ENCODE results near the gene CLDN17. TPM values are rescaled to one million over a fixed set of nuclear protein-coding genes. Genes with fewer than 3 reads are reported as not detected.

The CLDN17 gene
- total and polyA plus RNA-seq, 9 of the 15 experiments (the other 6 are each of a cell fraction or from before 2014, with no cell fraction given) = not detected

GRCh38 chr21:30166171-30166570 lies 434 bp downstream of the CLDN17 start:
- DNase-seq (ENCODE audit: extremely low read depth in 1 of 4, low spot score in 3 of 4) (no peak), FAIRE-seq (no peak), ATAC-seq (no peak)
- H3K4me1 ChIP-seq (replicated peaks in 1 of 2; ENCODE audit: control insufficient read depth in 2 of 2, insufficient read depth in 2 of 2, low read length in 2 of 2) = no peaks in the 10 kb centered on the region
- H3K4me3 ChIP-seq = no peak overlapping the region
- intact Hi-C loops (cut with micrococcal nuclease) (no loop called here), in situ Hi-C loops (cut with MboI) (no loop called here)
- no peaks in the 10 kb centered on the region for H3K79me2 ChIP-seq (ENCODE audit: control insufficient read depth, insufficient read depth, low read length)
- H3K9me1 ChIP-seq (ENCODE audit: control insufficient read depth, insufficient read depth, low read length) = no peaks in the 10 kb centered on the region
- CTCF ChIA-PET (ENCODE audit: low intra/inter-chr PET ratio) = no interaction called here
- POLR2A ChIA-PET = no interaction called here
- no peak for TF ChIP-seq ZNF239 (CRISPR knock-in tag; IDR thresholded peaks at IDR 0.05)
- no peak for TF ChIP-seq GTF2B (IDR thresholded peaks at IDR 0.05; ENCODE audit: extremely low read depth, insufficient read length)
- TF ChIP-seq FOXP1 (CRISPR knock-in tag; IDR thresholded peaks at IDR 0.05) = no peak
- TF ChIP-seq ARID1B (IDR thresholded peaks at IDR 0.05) = no peak
- TF ChIP-seq ZNF277 (CRISPR knock-in tag; IDR thresholded peaks at IDR 0.05; ENCODE audit: borderline replicate concordance) = no peak
- TF ChIP-seq ZNF3 (CRISPR knock-in tag; IDR thresholded peaks at IDR 0.05) = no peak
- TF ChIP-seq ZBTB9 (CRISPR knock-in tag; IDR thresholded peaks at IDR 0.05) = no peak
- no peak for TF ChIP-seq ZNF140 (CRISPR knock-in tag; IDR thresholded peaks at IDR 0.05)
- TF ChIP-seq FIP1L1 (IDR thresholded peaks at IDR 0.05; ENCODE audit: low read depth, low read length, poor library complexity, severe bottlenecking) = no peak
- no peak for TF ChIP-seq ATF4 (CRISPR knock-in tag; IDR thresholded peaks at IDR 0.05)
- TF ChIP-seq CBFA2T3 (IDR thresholded peaks at IDR 0.05) = no peak
- WGBS (ENCODE audit: insufficient coverage, low coverage, missing lambda C conversion rate) = 2% methylated on average over 9 of the region's 9 CpGs
- no peak overlapping the region for H3K4me2 ChIP-seq (ENCODE audit: insufficient read depth, low read length)
- no peaks in the 10 kb centered on the region for H3K9me3 ChIP-seq (replicated peaks; ENCODE audit: control insufficient read depth, insufficient read depth, low read depth, low read length)
- no peaks in the 10 kb centered on the region for H3K27me3 ChIP-seq (ENCODE audit: control insufficient read depth in 2 of 2, insufficient read depth in 2 of 2, low read length in 2 of 2)
- BruUV-seq (replicated peaks) = no TSS peak
- no peaks in the 10 kb centered on the region for H4K20me1 ChIP-seq (replicated peaks; ENCODE audit: control insufficient read depth, insufficient read depth, low read length)
- H2AFZ ChIP-seq (ENCODE audit: low read depth, low read length) = no peak overlapping the region
- no peak overlapping the region for H3K27ac ChIP-seq (ENCODE audit: extremely low read depth, low read depth, low read length)
- no peaks in the 10 kb centered on the region for H3K36me3 ChIP-seq (ENCODE audit: control insufficient read depth, insufficient read depth, low read length)
- no peak overlapping the region for H3K9ac ChIP-seq (ENCODE audit: insufficient read depth in 1 of 2, low read depth in 2 of 2, low read length in 2 of 2)
